ENCODE measurements around the gene UBE2H. TPM values are rescaled to one million over a fixed set of nuclear protein-coding genes. Genes with fewer than 3 reads are reported as not detected.
"Not testable (repeated sequence)": the region's sequence is repeated elsewhere in the genome, so short reads cannot be mapped to it uniquely, and the experiment has no call there.

UBE2H gene
- total and polyA plus RNA-seq, 10 donors: 13.5 to 98.0 (median 65.5) TPM

- Histone ChIP-seq H3K36me3 (peaks cover 0 to 49% (median 1%) of the 10 kb centered on the region in 6 donors), H3K27me3 (replicated peaks in 1 of 7) (no peaks in the 10 kb centered on the region), H3K4me3 (no peak overlapping the region), H3K9me3 (no peaks in the 10 kb centered on the region), H3K4me1 (peaks cover 0 to 76% (median 9%) of the 10 kb centered on the region in 6 donors), H3K27ac (no peak overlapping the region)
- TF ChIP-seq POLR2AphosphoS5 (IDR thresholded peaks at IDR 0.05) (no peak), CTCF (IDR thresholded peaks at IDR 0.05 in 8 of 11, conservative IDR thresholded peaks at IDR 0.05 in 3 of 11) (no peak), POLR2A (IDR thresholded peaks at IDR 0.05) (no peak)
- no peak for DNase-seq
- WGBS, 5 donors: 90 to 94% (median 94%) methylated on average over 6 of the region's 6 CpGs
- intact Hi-C loops (cut with DNase I; ENCODE audit: low total_unique reads): no loop called here
These were observed 56.0 kb downstream of the UBE2H start for GRCh38 chr7:129896568-129897382.

GRCh38 chr7:129894184-129894583 is 58.6 kb downstream of the UBE2H start:
- intact Hi-C loops (cut with DNase I; ENCODE audit: low total_unique reads): not testable (repeated sequence)
- 92 to 95% (median 93%) methylated on average over 7 of the region's 7 CpGs for WGBS, 5 donors

GRCh38 chr7:129890090-129890489 is 62.7 kb downstream of the UBE2H start:
- H3K9me3 ChIP-seq: no peaks in the 10 kb centered on the region
- peaks cover 0 to 45% (median 7%) of the 10 kb centered on the region in 6 donors for H3K4me1 ChIP-seq
- no peak for DNase-seq
- intact Hi-C loops (cut with DNase I; ENCODE audit: low total_unique reads): no loop called here
- H3K27me3 ChIP-seq (replicated peaks in 1 of 7): no peaks in the 10 kb centered on the region
- H3K27ac ChIP-seq: no peak overlapping the region
- WGBS, 5 donors: 93 to 96% (median 94%) methylated on average over 9 of the region's 9 CpGs
- H3K4me3 ChIP-seq: no peak overlapping the region
- H3K36me3 ChIP-seq: peaks cover 0 to 30% (median 0%) of the 10 kb centered on the region in 6 donors
- TF ChIP-seq POLR2A (IDR thresholded peaks at IDR 0.05) (no peak), POLR2AphosphoS5 (IDR thresholded peaks at IDR 0.05) (no peak), CTCF (IDR thresholded peaks at IDR 0.05 in 8 of 11, conservative IDR thresholded peaks at IDR 0.05 in 3 of 11) (no peak)

More at GRCh38 chr7:129894184-129894583, 58.6 kb downstream of the UBE2H start:
- not testable (repeated sequence) for H3K27ac ChIP-seq; DNase-seq; H3K9me3 ChIP-seq; H3K4me3 ChIP-seq; H3K27me3 ChIP-seq (replicated peaks in 1 of 7)
- Histone ChIP-seq H3K4me1 (peaks cover 0 to 67% (median 8%) of the 10 kb centered on the region in 6 donors), H3K36me3 (peaks cover 0 to 35% (median 1%) of the 10 kb centered on the region in 6 donors)

- Histone ChIP-seq H3K27me3 (replicated peaks in 1 of 7) (no peaks in the 10 kb centered on the region), H3K27ac (no peak overlapping the region), H3K4me3 (no peak overlapping the region), H3K9me3 (no peaks in the 10 kb centered on the region), H3K4me1 (peaks cover 0 to 43% (median 7%) of the 10 kb centered on the region in 6 donors), H3K36me3 (peaks cover 0 to 34% (median 2%) of the 10 kb centered on the region in 6 donors)
- WGBS, 5 donors: 83 to 90% (median 86%) methylated on average over 5 of the region's 5 CpGs
- intact Hi-C loops (cut with DNase I; ENCODE audit: low total_unique reads): no loop called here
- DNase-seq: no peak
- TF ChIP-seq POLR2A (IDR thresholded peaks at IDR 0.05): no peak
- no peak for TF ChIP-seq POLR2AphosphoS5 (IDR thresholded peaks at IDR 0.05)
- no peak for TF ChIP-seq CTCF (IDR thresholded peaks at IDR 0.05 in 8 of 11, conservative IDR thresholded peaks at IDR 0.05 in 3 of 11)
These were observed 63.5 kb downstream of the UBE2H start for GRCh38 chr7:129889133-129889844.

Measured in spleen (tissue), 11 donors.